IMR-90 (cell line): ENCODE data around the gene SPAG7. TPM values are rescaled to one million over a fixed set of nuclear protein-coding genes. Genes with fewer than 3 reads are reported as not detected.

ENCODE experiments used
- ATAC-seq: fragments of 200-7000 bp; cut with Tn5 transposase; 2 replicates; pipeline ENCODE4 v1.9.1; 2020; ENCODE audit warnings: low read depth, mild to moderate bottlenecking, moderate library complexity
- BruUV-seq: library from RNA; stranded (reverse); fragments of 400-500 nt; replicated peaks from 2 replicates; lab custom pipeline; 2021; lab: Mats Ljungman, UMichigan
- CTCF ChIA-PET: fragments of 300-600 bp; formaldehyde crosslinking; extraction: SDS; loops from one replicate; lab custom pipeline; 2021; ENCODE audit warnings: antibody characterized with exemption; lab: Yijun Ruan, JAX
- POLR2A ChIA-PET: fragments of 300-600 bp; sonication (Branson Sonifier 250); formaldehyde crosslinking; loops from one replicate; lab custom pipeline; 2022; ENCODE audit warnings: antibody characterized with exemption; ENCODE audit not compliant: unreplicated experiment; lab: Charles Lee
- DNase-seq: peaks from one replicate; pipeline ENCODE4 v3.0.0; 2013
- H2AFZ ChIP-seq: replicated peaks from 2 replicates; pipeline ENCODE3; 2013; ENCODE audit warnings: low read length, mild to moderate bottlenecking; ENCODE audit not compliant: poor library complexity
- H2AK5ac ChIP-seq: 2 replicates; pipeline ENCODE4 v1.6.1; 2013; ENCODE audit warnings: low read depth, low read length, inconsistent platforms
- H2AK9ac ChIP-seq: replicated peaks from 2 replicates; pipeline ENCODE3; 2013; ENCODE audit warnings: mild to moderate bottlenecking, low read depth, low read length, moderate library complexity; ENCODE audit not compliant: poor library complexity
- H2BK120ac ChIP-seq: 2 replicates; pipeline ENCODE4 v1.6.1; 2013; ENCODE audit warnings: low read depth, low read length, inconsistent platforms
- H2BK15ac ChIP-seq: 3 replicates; pipeline ENCODE4 v1.6.1; 2013; ENCODE audit warnings: low read depth, low read length, inconsistent platforms
- H2BK20ac ChIP-seq: 2 replicates; pipeline ENCODE4 v1.6.1; 2013; ENCODE audit warnings: low read depth, mild to moderate bottlenecking, inconsistent platforms, low read length, moderate library complexity
- H2BK5ac ChIP-seq: 2 replicates; pipeline ENCODE4 v1.6.1; 2013; ENCODE audit warnings: mild to moderate bottlenecking, low read depth, low read length, inconsistent platforms; ENCODE audit not compliant: poor library complexity, severe bottlenecking
- H3K14ac ChIP-seq: replicated peaks from 2 replicates; pipeline ENCODE4 v1.6.1; 2013; ENCODE audit warnings: low read depth, low read length, inconsistent platforms
- H3K18ac ChIP-seq: 2 replicates; pipeline ENCODE4 v1.6.1; 2013; ENCODE audit warnings: low read depth, low read length, control low read depth
- H3K23ac ChIP-seq: 2 replicates; pipeline ENCODE4 v1.6.1; 2013; ENCODE audit warnings: low read depth, low read length, inconsistent platforms
- H3K27ac ChIP-seq: 2 replicates; pipeline ENCODE4 v1.5.1; 2013; ENCODE audit warnings: mild to moderate bottlenecking, control low read depth, low read length; ENCODE audit not compliant: insufficient read depth
- H3K27me3 ChIP-seq: 2 replicates; pipeline ENCODE4 v1.6.1; 2013; ENCODE audit warnings: low read length; ENCODE audit not compliant: control insufficient read depth, insufficient read depth
- H3K36me3 ChIP-seq: 2 replicates; pipeline ENCODE4 v1.6.1; 2013; ENCODE audit warnings: low read length, mixed read lengths; ENCODE audit not compliant: control insufficient read depth, insufficient read depth
- H3K4ac ChIP-seq: 2 replicates; pipeline ENCODE4 v1.6.1; 2013; ENCODE audit warnings: low read depth, low read length, inconsistent platforms
- H3K4me1 ChIP-seq: 2 replicates; pipeline ENCODE4 v1.6.1; 2013; ENCODE audit warnings: low read length, mixed read lengths; ENCODE audit not compliant: control insufficient read depth, insufficient read depth
- H3K4me2 ChIP-seq: 2 replicates; pipeline ENCODE4 v1.6.1; 2013; ENCODE audit warnings: low read depth, mild to moderate bottlenecking, control low read depth, low read length, moderate library complexity
- H3K4me3 ChIP-seq: 2 replicates; pipeline ENCODE4 v1.5.1; 2013; ENCODE audit warnings: low read depth, mild to moderate bottlenecking, control low read depth, low read length, moderate library complexity; ENCODE audit not compliant: insufficient read depth
- H3K56ac ChIP-seq: 2 replicates; pipeline ENCODE4 v1.6.1; 2013; ENCODE audit warnings: low read length, inconsistent platforms; ENCODE audit not compliant: insufficient read depth; ENCODE audit errors: extremely low read depth
- H3K79me1 ChIP-seq, 2 experiments: 2 replicates each; pipeline ENCODE4 v1.6.1; 2013; ENCODE audit warnings: low read length in 2 of 2, inconsistent platforms in 1 of 2, low read depth in 1 of 2
- H3K9ac ChIP-seq: 2 replicates; pipeline ENCODE4 v1.6.1; 2013; ENCODE audit warnings: low read depth, low read length, control low read depth
- H3K9me1 ChIP-seq: 2 replicates; pipeline ENCODE4 v1.6.1; 2013; ENCODE audit warnings: low read length, inconsistent platforms; ENCODE audit not compliant: insufficient read depth
- H3K9me3 ChIP-seq: 2 replicates; pipeline ENCODE4 v1.6.1; 2013; ENCODE audit warnings: low read length; ENCODE audit not compliant: control insufficient read depth, insufficient read depth
- H4K20me1 ChIP-seq: 2 replicates; pipeline ENCODE4 v1.6.1; 2013; ENCODE audit warnings: low read length, inconsistent platforms; ENCODE audit not compliant: insufficient read depth
- H4K5ac ChIP-seq: 2 replicates; pipeline ENCODE4 v1.6.1; 2013; ENCODE audit warnings: mild to moderate bottlenecking, low read depth, low read length, control low read depth
- H4K8ac ChIP-seq, 2 experiments: 2 replicates each; pipeline ENCODE4 v1.6.1; 2013; ENCODE audit warnings: low read depth in 2 of 2, low read length in 2 of 2, control low read depth in 1 of 2, inconsistent platforms in 1 of 2
- H4K91ac ChIP-seq: 2 replicates; pipeline ENCODE4 v1.6.1; 2013; ENCODE audit warnings: low read depth, low read length, inconsistent platforms; ENCODE audit not compliant: insufficient read depth
- BHLHE40 ChIP-seq: fragments of 150-350 bp; IDR thresholded peaks from 2 replicates; pipeline ENCODE4 v1.6.1; 2016; ENCODE audit warnings: mild to moderate bottlenecking, low read depth, low read length
- CEBPB ChIP-seq: IDR thresholded peaks from 2 replicates; pipeline ENCODE4 v1.6.1; 2012; ENCODE audit warnings: low read depth, low read length, improper control_type of control experiment
- CHD1 ChIP-seq: IDR thresholded peaks from 2 replicates; pipeline ENCODE4 v1.6.1; 2012; ENCODE audit warnings: low read depth, low read length, improper control_type of control experiment
- FOS ChIP-seq: fragments of 150-350 bp; IDR thresholded peaks from 2 replicates; pipeline ENCODE4 v1.6.1; 2016; ENCODE audit warnings: low read depth, low read length
- MAFK ChIP-seq: IDR thresholded peaks from 2 replicates; pipeline ENCODE4 v1.6.1; 2012; ENCODE audit warnings: low read depth, low read length, improper control_type of control experiment
- MAZ ChIP-seq: IDR thresholded peaks from 2 replicates; pipeline ENCODE4 v1.6.1; 2012; ENCODE audit warnings: low read depth, mild to moderate bottlenecking, low read length, improper control_type of control experiment, moderate library complexity, borderline replicate concordance
- MXI1 ChIP-seq: IDR thresholded peaks from 2 replicates; pipeline ENCODE4 v1.6.1; 2012; ENCODE audit warnings: low read depth, mild to moderate bottlenecking, low read length, moderate library complexity, borderline replicate concordance
- NFE2L2 ChIP-seq: fragments of 150-350 bp; IDR thresholded peaks from 2 replicates; pipeline ENCODE4 v1.6.1; 2016; ENCODE audit warnings: low read depth, mild to moderate bottlenecking, low read length
- POLR2A ChIP-seq: IDR thresholded peaks from 2 replicates; pipeline ENCODE4 v1.6.1; 2012; ENCODE audit warnings: mild to moderate bottlenecking, low read depth, low read length
- RAD21 ChIP-seq: IDR thresholded peaks from 2 replicates; pipeline ENCODE4 v1.6.1; 2012; ENCODE audit warnings: low read length, improper control_type of control experiment
- RCOR1 ChIP-seq: IDR thresholded peaks from 2 replicates; pipeline ENCODE4 v1.6.1; 2012; ENCODE audit warnings: mild to moderate bottlenecking, low read length, improper control_type of control experiment; ENCODE audit not compliant: insufficient replicate concordance
- RFX5 ChIP-seq: IDR thresholded peaks from 2 replicates; pipeline ENCODE4 v1.8.0; 2012; ENCODE audit warnings: low read depth, mild to moderate bottlenecking, low read length, moderate library complexity
- SMC3 ChIP-seq: fragments of 150-350 bp; IDR thresholded peaks from 2 replicates; pipeline ENCODE4 v1.6.1; 2016; ENCODE audit warnings: low read depth, mild to moderate bottlenecking, antibody characterized with exemption, low read length, moderate library complexity
- dilution Hi-C: fragments of 300-500 bp; cut with HindIII; formaldehyde crosslinking; loops from one replicate; pipeline ENCODE4 v1.14.3; 2018; ENCODE audit warnings: low sequenced_read_pairs; ENCODE audit not compliant: unreplicated experiment
- in situ Hi-C: fragments of 300-500 bp; cut with MboI; formaldehyde crosslinking; loops from 3 replicates; pipeline ENCODE4 v1.14.3; 2019; ENCODE audit warnings: low sequenced_read_pairs, inconsistent platforms, mixed read lengths
- intact Hi-C: fragments of 100-400 bp; cut with micrococcal nuclease; formaldehyde crosslinking; loops from 2 replicates; pipeline ENCODE4 v1.10.0; 2022
- polyA plus RNA-seq, 3 experiments: library from polyadenylated mRNA; depleted of rRNA; stranded (reverse); fragments of >200 nt; gene quantifications; 2 replicates each; pipeline ENCODE4 v1.2.3, GENCODE V29; 2012; ENCODE audit warnings: low replicate concordance in 1 of 3
- total RNA-seq: library from RNA; depleted of rRNA; stranded (reverse); fragments of >200 nt; gene quantifications from 2 replicates; pipeline ENCODE4 v1.2.3, GENCODE V29; 2012
- TF ChIP-seq, protein P1 (sequence below): fragments of 150-350 bp; IDR thresholded peaks from 2 replicates; pipeline ENCODE4 v1.6.1; 2017; ENCODE audit warnings: mild to moderate bottlenecking, antibody characterized with exemption, low read length, low read depth
- TF ChIP-seq, protein P2 (sequence below): conservative IDR thresholded peaks from 2 replicates; pipeline ENCODE4 v1.5.1; 2012; ENCODE audit warnings: mild to moderate bottlenecking, low read depth, low read length, improper control_type of control experiment
- TF ChIP-seq, protein P3 (sequence below): fragments of 150-350 bp; IDR thresholded peaks from 2 replicates; pipeline ENCODE4 v1.6.1; 2016; ENCODE audit warnings: low read depth, mild to moderate bottlenecking, low read length, moderate library complexity, borderline replicate concordance

The SPAG7 gene
- total and polyA plus RNA-seq, 2 of the 4 experiments (the other 2 are of a cell fraction) = 50.2 to 108 TPM

DNA sequence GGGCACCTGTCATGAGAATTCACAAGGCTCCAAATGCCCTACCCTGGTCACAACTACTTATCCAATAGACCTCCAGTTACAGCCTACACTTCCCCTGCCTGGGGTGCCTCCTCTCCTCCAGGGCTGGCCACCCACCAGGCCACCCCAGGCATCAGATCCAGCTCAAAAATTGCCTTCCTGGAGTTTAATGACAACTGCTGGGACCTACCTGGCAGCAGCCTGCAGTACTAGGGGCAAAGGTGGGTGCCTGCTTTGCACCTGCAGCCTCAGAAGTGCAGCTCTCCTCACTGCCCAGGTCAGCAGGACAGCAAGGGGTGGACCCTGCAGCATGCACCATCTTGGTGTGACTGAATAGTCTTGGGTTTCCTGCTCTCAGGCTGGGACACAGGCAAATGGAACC is 32.0 kb downstream of the SPAG7 start:
- no peak for DNase-seq
- Histone ChIP-seq H4K5ac (no peak overlapping the region), H2AK9ac (no peak overlapping the region), H3K14ac (no peak overlapping the region), H3K27ac (no peak overlapping the region), H3K9ac (no peak overlapping the region), H4K8ac (no peak overlapping the region), H2BK20ac (no peak overlapping the region), H3K79me1 (peaks cover 10 to 21% of the 10 kb centered on the region in 2 experiments; a peak in 3 of 4 replicates), H3K4me2 (no peak overlapping the region), H3K9me1 (peaks cover 17% of the 10 kb centered on the region), H3K23ac (no peak overlapping the region), H2BK15ac (no peak overlapping the region), H3K56ac (no peak overlapping the region), H2AFZ (no peak overlapping the region), H3K18ac (no peak overlapping the region), H4K20me1 (0 out of 2 replicates have a peak, but pooled peaks cover 7% of the 10 kb centered on the region), H3K4me1 (peaks cover 11% of the 10 kb centered on the region), H3K9me3 (no peaks in the 10 kb centered on the region), H3K4ac (no peak overlapping the region), H2BK5ac (no peak overlapping the region), H2AK5ac (no peak overlapping the region), H3K27me3 (no peaks in the 10 kb centered on the region), H3K4me3 (no peak overlapping the region), H3K36me3 (peaks cover 19% of the 10 kb centered on the region), H2BK120ac (no peak overlapping the region), H4K91ac (no peak overlapping the region)
- dilution Hi-C loops = no loop called here
- no peak for ATAC-seq
- in situ Hi-C loops = no loop called here
- TF ChIP-seq, protein P1, sequence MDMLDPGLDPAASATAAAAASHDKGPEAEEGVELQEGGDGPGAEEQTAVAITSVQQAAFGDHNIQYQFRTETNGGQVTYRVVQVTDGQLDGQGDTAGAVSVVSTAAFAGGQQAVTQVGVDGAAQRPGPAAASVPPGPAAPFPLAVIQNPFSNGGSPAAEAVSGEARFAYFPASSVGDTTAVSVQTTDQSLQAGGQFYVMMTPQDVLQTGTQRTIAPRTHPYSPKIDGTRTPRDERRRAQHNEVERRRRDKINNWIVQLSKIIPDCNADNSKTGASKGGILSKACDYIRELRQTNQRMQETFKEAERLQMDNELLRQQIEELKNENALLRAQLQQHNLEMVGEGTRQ = no peak
- TF ChIP-seq RCOR1 (no peak), FOS (no peak), MAZ (no peak), NFE2L2 (no peak), CEBPB (no peak), RFX5 (no peak), MAFK (no peak), RAD21 (no peak), BHLHE40 (no peak), SMC3 (no peak), MXI1 (no peak), CHD1 (no peak), POLR2A (no peak)
- TF ChIP-seq, protein P2, sequence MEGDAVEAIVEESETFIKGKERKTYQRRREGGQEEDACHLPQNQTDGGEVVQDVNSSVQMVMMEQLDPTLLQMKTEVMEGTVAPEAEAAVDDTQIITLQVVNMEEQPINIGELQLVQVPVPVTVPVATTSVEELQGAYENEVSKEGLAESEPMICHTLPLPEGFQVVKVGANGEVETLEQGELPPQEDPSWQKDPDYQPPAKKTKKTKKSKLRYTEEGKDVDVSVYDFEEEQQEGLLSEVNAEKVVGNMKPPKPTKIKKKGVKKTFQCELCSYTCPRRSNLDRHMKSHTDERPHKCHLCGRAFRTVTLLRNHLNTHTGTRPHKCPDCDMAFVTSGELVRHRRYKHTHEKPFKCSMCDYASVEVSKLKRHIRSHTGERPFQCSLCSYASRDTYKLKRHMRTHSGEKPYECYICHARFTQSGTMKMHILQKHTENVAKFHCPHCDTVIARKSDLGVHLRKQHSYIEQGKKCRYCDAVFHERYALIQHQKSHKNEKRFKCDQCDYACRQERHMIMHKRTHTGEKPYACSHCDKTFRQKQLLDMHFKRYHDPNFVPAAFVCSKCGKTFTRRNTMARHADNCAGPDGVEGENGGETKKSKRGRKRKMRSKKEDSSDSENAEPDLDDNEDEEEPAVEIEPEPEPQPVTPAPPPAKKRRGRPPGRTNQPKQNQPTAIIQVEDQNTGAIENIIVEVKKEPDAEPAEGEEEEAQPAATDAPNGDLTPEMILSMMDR = no peak
- TF ChIP-seq, protein P3, sequence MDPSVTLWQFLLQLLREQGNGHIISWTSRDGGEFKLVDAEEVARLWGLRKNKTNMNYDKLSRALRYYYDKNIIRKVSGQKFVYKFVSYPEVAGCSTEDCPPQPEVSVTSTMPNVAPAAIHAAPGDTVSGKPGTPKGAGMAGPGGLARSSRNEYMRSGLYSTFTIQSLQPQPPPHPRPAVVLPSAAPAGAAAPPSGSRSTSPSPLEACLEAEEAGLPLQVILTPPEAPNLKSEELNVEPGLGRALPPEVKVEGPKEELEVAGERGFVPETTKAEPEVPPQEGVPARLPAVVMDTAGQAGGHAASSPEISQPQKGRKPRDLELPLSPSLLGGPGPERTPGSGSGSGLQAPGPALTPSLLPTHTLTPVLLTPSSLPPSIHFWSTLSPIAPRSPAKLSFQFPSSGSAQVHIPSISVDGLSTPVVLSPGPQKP = no peak
- POLR2A ChIA-PET = no interaction called here
- CTCF ChIA-PET = interaction anchor here (1.5 kb wide), 1 partner anchor 26 kb away, joined by 3 read pairs; no protein-coding TSS in a partner anchor
- BruUV-seq = no TSS peak
- intact Hi-C loops = no loop called here
